Activated CD4-positive, alpha-beta T cell treated with anti-CD3 and anti-CD28 coated beads for 48 hours (primary cell): ENCODE results near the gene SLC29A1.
A peak's percentile ranks its signal among the peaks of the same experiment; 100 is the strongest.
"Not testable (repeated sequence)": the region's sequence is repeated elsewhere in the genome, so short reads cannot be mapped to it uniquely, and the experiment has no call there.

Source experiments
- DNase-seq: peaks from one replicate; pipeline ENCODE4 v3.0.0-alpha.2; 2020

The SLC29A1 gene

DNA sequence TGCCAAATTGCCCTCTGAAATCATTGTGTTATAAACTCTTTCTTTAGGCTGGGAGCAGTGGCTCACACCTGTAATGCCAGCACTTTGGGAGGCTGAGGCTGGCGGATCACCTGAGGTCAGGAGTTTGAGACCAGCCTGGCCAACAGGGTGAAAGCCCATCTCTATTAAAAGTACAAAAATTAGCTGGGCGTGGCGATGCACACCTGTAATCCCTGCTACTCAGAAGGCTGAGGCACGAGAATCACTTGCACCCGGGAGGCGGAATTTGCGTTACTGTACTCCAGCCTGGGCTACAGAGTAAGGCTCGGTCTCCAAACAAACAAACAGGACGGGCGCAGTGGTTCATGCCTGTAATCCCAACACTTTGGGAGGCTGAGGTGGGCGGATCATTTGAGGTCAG lies 27.0 kb upstream of the SLC29A1 start:
- DNase-seq = not testable (repeated sequence)

DNA sequence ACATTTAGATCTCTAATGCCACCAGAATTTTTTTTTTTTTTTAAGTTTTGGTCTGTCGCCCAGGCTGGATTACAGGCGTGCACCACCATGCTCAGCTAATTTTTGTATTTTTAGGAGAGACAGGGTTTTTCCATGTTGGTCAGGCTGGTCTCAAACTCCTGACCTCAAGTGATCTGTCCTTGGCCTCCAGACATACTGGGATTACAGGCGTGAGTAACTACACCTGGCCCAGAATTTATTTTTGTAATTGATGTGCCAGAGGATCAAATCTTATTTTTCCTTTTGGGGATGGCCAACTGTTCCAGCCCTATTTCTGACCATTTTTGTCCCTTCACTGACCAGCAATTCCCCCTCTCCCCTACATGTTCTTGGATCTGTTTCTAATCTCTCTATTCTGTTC lies 24.7 kb upstream of the SLC29A1 start:
- DNase-seq = no peak

DNA sequence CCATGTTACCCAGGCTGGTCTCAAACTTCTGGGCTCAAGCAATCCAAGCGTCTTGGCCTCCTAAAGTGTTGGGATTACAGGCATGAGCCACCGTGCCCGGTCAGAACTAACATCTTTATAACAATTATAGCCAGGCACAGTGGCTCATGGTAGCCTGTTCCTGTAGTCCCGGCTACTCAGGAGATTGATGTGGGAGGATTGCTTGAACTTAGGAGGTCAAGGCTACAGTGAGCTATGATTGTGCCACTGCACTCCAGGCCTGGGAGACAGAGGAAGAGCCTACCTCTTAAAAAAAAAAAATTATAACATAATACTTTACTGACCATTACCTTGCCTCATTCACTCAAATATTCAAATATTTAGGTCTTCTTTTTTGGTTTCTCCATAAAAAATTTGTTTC lies 23.5 kb upstream of the SLC29A1 start:
- no peak for DNase-seq

DNA sequence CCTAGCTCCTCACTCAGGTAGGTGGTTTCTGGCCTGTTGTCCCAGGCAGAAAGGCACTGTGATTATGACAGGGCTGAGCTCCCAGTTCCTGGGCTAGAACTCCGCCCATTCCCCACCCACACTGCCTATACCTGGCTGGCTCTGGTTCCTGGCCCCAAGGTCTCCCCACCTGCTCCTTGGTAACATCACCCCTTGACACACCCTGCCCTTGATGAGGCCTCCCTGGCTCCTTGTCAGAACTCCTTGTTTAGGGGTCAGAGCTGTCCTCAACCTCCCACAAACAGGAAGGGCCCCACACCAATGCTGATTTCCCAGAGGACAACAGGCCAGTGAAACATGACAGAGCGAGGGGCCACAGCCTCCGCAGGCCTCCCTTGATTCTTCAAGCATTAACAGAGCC lies 22.2 kb upstream of the SLC29A1 start:
- DNase-seq = no peak

DNA sequence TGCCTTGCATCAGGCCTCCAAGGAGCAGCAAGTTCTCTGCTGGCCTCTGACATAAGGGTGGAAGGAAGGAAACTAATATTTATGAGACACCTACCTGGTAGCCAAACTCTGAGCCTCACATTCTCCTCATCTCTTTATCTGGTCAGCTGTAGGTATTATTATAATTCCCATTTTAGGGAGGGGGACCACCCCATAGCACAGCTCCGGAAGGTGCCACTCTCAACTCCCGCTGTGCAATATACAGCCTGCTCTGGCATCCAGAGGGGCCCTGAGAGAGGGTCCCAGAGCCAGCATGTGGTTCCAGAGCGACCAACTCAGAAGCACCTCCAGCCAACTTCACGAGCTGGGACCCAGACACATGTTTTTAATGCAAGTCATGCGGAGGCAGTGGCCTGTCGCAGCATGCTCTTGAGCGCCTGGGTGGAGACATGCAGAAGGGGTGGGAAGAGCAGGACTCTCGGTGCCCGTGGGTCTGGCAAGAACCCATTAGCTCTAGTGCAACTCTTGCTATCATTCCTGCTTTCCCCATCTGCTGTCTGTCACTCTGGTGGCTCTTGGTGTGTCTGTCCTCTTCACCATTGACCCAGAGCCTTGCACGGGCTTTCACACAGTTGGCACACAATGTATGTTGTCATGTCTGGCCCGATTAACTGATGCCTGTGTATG lies 21.6 kb upstream of the SLC29A1 start:
- no peak for DNase-seq

DNA sequence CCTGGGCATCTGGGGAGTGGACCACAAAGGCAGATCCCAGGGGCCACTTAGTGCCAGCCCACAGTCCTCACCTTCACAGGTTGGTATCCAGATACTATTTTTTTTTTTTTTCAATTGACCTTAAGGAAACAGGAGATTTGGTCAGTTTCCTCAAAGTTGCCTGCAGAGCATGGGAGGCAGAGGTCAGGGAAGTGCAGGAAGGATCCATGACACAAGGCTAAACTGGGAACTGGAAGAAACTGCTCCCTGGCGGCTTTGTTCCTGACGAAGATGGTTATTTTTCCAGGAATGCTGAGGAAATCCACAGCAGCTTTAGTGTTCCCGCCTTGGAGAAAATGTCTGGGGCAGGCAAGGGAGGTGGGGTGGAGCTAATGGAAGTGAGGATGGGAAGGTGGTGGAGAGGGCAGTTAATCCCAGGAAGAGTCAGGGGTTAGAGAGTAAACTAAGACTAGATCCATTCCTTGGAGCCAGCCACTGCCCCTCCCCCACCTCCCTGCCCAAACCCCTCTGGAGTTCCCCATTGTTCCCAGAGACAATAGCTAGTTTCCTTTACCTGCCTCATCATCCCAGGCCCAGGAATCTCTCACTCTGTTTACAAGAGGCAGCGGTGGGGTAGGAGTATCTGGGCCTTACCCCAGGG lies 20.9 kb upstream of the SLC29A1 start:
- DNase-seq = no peak

DNA sequence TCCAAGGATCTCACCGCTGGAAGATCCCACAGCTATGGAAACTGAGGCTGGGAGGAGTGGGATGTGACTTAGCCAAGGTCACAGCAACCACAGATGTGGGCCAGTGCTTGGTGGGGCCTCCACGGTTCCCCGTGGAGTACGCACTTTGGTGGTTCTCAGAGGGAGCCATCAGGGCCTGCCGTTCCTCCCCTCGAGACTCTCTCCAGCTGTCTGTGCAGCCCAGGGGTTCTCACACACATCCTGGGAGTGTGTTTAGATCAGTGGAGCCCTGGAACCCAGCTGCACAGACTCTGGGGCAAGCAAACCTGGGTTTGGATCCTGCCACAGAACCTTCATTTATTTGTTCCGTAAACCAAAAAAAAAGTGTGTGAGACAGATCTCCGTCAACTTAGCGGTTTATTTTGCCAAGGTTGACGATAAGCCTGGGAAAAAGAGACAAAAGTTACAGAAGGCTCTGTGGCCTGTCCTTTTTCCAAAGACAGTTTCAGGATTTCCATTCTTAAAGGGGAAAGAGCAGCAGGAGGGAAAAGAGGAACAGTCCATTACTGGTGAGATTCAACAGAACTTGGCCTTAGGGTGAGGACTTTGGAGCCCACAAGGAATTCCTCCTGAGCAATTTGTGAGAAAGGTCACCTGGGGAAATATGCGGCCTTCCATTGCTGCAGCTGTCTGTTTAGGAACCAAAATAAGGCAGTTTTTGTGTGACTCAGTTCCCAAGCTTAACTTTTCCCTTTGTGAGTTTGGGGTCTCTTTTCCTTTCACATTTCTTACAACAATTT lies 20.2 kb upstream of the SLC29A1 start:
- no peak for DNase-seq

DNA sequence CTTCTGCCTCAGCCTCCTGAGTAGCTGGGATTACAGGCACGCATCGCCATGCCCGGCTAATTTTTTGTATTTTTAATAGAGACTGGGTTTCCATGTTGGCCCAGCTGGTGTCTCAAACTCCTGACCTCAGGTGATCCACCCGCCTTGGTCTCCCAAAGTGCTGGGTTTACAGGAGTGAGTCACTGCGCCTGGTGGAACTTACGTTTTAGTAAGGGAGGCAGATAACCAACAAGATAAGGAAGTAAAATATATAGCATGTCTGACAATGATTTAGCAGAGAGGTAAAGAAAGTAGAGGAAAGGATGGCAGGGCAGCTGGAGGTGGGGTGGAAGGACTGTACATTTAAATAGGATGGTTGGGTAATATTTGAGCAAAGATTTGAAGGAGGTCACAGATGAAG lies 19.4 kb upstream of the SLC29A1 start:
- no peak for DNase-seq

DNA sequence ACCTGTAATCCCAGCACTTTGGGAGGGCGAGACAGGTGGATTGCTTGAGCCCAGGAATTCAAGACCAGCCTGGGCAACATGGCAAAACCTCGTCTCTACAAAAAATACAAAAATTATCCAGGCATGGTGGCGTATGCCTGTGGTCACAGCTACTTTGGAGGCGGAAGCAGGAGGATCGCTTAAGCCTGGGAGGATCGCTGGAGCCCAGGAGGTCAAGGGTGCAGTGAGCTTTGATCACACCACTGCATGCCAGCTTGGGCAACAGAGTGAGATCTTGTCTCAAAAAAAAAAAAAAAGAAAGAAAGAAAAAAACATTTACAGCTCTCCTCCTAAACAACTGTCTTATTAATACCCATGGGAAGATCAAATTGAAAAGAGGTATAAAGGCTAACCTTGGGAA lies 15.4 kb upstream of the SLC29A1 start:
- DNase-seq = no peak

DNA sequence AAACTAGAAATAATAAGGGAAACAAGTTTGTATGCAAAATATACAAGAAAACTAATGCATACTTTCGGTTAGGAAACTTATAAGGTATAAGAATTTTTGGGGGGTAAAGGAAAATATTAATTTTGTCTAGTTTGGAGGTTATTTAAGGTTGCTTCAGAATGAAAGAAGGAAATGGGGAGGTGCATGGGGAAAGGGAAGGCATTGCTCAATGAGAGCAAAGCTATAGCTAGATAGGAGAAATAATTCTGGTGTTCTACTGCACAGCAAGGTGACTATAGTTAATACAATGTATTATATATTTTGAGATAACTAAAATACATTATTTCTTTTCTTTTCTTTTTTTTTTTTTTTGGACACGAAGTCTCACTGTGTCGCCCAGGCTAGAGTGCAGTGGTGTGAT lies 12.1 kb upstream of the SLC29A1 start:
- DNase-seq = no peak

DNA sequence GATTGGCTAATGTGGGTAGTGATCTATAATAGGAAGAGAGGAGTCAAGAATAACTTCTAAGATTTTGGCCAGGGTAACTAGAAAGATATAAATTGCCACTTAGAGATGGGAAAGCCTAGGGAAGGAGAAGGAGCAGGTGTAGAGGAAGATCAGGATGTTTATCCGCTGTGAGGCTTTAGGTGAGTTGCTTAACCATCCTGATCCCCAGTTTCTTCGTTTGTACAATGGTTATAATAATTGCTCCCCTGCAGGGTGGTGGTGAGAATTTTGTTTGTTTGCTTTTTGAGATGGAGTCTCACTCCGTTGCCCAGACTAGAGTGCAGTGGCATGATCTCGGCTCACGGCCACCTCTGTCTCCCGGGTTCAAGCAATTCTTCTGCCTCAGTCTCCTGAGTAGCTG lies 9.1 kb upstream of the SLC29A1 start:
- no peak for DNase-seq

DNA sequence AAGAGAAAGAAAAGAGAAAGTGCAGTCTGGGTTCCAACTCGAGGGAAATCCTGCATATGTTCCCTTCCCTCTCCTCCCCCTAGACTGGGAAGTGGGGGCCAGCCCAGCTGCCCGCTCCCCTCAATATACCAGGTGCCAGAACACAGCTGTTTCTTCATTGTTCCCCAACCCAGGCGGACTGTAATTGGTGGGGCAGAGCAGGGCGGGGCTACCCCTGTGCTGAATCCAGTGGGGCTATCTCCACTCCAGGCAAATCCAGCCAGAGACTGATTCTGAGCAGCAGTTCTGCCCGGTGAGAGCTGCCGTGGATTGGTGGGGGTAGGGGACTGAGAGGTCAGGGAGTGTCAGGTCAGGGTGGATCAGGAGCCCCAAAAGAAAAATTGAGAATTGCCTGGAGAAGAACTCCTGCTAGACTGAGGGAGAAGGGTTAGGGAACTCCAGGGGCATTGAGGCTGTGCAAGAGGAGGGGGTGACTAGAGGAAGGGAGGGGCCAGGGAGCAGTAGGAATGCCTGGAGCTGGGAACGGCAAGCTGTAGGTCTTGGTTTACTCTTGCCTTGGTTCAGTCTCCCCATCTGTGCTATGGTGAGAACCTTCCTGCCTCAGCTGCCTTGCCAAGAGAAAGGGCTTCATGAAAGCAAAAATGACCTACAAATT lies 6.6 kb upstream of the SLC29A1 start, which contains the start of gene MYMX:
MYMX (plus strand) TSS at position 250 of the 655 bp plus-strand sequence. CDS start 546 bp downstream, outside the sequence.
- DNase-seq = no peak

DNA sequence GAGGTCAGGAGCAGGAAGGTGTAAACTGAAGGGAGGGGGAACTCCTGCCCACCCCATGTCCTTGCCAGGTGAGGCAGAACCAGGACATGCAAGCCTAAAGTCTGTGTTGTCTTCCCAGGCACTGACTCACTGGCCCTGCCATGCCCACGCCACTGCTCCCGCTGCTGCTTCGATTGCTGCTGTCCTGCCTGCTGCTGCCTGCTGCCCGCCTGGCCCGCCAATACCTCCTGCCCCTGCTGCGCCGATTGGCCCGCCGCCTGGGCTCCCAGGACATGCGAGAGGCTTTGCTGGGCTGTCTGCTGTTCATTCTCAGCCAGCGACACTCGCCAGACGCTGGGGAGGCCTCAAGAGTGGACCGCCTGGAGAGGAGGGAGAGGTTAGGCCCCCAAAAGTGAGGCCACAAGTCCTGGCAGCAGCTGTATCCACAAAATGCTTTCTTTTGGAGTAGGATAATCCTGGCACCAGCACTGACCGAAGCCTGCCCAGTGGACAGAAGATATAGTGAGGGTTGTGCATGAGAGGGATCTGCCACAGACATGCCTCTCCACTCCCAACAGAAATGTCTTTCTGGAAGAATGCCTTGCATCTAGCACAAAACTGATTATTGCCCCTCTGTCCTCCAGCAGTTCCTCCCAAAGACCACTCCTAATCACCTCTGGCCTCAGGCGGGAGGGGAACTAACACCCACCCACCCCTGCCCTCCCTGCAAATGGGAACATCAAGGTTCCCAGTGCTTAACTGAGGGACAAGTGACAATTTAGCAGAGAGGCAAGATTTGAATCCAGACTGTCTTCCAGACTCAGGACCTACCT lies 5.9 kb upstream of the SLC29A1 start:
- DNase-seq = no peak

DNA sequence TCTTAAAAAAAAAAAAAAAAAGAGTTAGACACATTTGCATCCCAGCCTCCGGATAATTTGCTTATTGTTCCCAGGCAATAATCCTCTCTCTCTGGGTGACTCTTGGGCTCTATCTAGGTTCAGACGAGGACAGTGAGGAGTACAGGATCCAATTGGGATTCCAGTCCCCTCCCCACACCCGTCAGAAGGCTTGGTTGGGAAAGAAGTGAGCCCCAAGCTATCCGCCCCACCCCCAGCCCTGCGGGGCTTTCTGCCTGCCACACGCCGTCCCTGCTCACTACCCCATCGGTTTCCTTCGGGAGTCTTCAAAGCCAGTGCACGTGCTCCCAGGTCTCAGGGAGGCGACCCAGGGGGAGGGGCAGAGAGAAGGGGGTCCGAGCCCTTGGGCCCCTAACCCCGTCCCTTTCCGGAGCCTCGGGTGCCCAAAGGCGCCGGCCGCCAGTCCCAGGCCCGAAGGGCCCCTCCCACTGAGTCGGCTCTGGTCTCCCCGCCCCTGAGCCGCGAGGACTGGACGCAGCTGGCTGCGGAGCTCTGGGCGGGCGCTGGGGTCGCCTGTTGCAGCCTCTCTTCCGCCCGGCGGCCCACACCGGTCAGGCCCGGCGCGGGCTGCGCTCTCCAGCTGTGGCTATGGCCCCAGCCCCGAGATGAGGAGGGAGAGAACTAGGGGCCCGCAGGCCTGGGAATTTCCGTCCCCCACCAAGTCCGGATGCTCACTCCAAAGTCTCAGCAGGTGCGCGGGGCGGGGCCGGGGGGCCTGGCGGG lies 4.2 kb upstream of the SLC29A1 start:
- peak; percentile 38 for DNase-seq

DNA sequence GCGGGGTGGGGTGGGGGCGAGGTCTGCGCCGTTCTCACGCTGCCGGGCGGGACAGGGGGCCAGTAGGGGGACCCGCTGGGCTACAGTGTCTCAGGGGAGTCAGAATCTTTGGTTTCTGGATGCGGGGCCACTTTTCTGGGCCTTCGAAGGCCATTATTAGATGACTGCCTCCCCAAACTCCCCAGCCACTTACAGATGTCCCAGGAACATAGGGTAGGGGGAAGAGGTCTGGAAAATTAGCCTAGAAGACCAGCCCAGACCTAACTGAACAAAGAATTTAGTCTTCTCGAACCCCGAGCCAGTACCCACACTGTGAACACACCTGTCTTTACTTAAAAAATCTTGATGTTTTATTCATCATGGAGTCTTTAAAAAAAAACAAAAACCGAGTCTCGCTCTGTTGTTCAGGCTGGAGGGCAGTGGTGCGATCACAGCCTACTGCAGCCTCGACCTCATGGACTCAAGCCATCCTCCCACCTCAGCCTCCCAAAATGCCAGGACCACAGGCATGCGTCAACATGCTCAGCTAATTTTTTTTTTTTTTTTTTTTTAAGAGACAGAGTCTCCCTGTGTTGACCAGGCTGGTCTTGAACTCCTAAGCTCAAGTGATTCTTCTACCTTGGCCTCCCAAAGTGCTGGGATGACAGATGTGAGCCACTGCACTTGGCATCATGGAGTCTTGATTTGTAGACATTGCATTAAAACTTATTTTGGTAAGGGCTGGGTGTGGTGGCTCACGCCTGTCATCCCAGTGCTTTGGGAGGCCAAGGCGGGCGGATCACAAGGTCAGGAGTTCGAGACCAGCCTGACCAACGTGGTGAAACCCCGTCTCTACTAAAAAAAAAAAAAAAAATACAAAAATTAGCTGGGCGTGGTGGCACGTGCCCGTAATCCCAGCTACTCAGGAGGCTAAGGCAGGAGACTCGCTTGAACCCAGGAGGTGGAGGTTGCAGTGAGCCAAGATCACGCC lies 3.3 kb upstream of the SLC29A1 start:
- DNase-seq = no peak

DNA sequence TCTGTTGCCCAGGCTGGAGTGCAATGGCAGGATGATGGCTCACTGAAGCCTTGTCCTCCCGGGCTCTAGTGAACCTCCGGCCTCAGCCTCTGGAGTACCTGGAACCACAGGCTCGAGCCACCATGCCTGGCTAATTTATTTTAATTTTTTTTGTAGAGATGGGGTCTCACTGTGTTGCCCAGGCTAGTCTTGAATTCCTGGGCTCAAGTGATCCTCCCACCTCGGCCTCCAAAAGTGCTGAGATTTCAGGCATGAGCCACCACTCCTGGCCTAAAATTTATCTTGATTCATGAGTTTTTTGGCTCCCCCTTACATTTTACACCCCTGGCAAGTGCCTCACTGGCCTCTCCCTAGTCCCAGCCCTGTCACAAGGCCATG lies 2.5 kb upstream of the SLC29A1 start:
- DNase-seq = no peak

DNA sequence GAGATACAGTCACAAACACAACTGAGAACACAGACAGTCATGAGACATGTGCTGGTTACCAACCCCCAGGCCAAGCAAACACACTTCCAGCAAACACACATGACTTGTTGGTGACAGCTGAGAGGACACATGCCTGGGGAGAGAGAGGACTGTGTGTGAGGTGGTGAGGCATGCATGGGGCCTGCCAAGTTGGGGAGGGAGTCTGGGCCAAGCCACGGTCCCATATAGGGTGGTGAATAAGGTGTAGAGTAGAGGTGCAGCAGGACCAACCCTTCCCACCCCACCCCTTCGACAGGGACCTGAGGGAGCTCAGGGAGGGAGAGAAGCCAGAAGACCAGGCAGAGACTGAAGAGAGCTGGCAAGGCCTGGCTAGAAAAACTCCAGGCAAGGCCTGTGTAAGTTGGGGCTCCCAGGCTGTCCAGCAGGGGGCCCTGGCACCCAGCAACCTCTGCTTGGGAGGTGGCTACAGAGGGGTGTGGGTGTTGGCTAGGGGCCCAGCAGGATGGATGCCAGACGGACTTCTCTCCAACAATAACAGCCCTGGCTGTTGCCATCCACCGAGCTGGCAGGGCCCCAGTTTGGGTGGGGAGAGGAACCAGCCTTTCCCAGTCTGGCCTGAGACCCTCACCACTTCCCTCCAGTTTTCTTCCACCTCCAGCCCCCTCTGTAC lies 2.0 kb upstream of the SLC29A1 start:
- peak; percentile 86 for DNase-seq

DNA sequence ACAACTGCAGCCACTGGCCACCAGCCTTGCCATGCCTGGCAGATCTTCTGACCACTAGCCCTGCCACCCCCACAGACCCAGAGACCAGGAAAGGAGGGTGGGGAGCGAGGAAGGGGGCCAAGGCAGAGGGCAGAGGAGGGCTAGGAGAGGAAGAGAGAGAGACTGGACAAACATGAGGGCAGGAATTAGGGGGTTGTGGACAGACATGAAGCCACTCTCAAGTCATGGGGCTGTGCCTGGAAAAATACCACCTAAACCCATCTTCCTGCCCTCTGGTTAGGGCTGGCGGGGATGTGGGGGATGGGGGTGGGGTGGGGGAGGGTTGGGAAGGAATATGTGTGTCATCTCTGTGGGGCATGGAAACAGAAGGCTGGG lies 1.4 kb upstream of the SLC29A1 start:
- DNase-seq = no peak

DNA sequence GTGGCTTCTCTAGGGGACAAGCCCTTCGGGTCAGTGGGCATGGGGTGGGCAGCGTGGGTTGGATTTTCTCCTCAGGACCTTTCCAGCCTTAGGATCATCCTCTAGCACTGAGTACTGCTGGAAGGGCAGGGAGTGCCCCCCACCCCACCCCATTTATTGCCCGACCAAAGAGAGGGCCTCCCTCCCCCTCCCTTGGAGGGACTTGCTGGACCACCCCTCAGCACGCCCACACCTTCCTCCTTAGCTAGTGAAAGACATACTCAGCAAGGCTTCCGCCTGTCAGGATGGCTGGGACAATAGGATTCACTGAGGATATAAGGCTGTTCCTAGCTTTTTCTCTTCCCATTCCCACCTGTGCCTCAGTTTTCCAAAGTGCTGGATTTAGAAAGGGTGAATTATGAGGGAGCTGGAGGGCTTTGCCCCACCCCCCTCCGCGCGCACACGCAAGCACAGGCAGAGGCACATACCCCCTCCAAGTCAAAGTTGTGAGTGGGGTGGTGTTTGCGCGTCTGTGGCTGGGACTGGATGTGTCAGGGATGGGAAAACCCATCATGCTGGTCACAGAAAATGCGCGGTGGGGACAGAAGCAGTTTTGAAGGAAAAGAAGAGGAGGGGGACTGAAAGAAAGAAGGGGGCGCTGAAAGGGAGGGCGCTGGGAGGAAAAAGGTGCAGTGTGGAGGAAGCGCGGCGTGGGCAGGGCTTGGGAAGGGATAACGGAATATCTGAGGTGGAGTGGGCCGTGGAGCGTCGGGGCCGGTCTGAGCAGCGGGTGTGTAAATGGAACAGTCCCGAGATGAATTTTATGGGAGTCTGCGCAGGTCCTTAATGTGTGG lies 693 bp upstream of the SLC29A1 start:
- peak; percentile 30 for DNase-seq
